ENCODE data around the gene AVP.

DNA sequence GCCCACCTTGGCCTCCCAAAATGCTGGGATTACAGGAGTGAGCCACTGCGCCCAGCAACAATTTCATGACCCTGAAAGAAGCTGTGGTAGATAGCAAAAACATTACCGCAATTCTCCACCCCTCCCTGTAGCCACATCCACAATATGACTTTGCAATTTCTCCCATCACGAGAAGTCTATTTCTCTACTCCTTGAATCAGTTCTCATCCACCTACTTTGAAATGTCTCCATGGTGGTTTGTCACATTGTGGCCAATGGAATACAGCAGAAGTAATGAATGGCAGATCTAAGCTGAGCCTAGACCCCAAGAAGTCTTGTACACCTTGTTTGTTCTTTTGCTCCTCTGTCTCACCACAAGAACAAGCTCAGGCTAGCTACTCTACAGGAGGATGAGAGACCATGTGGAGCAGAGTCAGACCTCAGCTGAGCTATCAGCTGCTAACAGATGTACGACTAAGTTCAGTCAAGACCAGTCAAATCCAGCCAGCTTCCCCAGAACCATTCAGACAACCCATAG lies 6.8 kb downstream of the AVP start:
- TF ChIP-seq, protein P1, sequence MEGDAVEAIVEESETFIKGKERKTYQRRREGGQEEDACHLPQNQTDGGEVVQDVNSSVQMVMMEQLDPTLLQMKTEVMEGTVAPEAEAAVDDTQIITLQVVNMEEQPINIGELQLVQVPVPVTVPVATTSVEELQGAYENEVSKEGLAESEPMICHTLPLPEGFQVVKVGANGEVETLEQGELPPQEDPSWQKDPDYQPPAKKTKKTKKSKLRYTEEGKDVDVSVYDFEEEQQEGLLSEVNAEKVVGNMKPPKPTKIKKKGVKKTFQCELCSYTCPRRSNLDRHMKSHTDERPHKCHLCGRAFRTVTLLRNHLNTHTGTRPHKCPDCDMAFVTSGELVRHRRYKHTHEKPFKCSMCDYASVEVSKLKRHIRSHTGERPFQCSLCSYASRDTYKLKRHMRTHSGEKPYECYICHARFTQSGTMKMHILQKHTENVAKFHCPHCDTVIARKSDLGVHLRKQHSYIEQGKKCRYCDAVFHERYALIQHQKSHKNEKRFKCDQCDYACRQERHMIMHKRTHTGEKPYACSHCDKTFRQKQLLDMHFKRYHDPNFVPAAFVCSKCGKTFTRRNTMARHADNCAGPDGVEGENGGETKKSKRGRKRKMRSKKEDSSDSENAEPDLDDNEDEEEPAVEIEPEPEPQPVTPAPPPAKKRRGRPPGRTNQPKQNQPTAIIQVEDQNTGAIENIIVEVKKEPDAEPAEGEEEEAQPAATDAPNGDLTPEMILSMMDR (IDR thresholded peaks at IDR 0.05): no peak
- no peak for TF ChIP-seq POLR2A (IDR thresholded peaks at IDR 0.05)

All from body of pancreas (tissue), 4 donors.